K562 (cell line): ENCODE results near the gene B3GALT4. TPM values are rescaled to one million over a fixed set of nuclear protein-coding genes. Genes with fewer than 3 reads are reported as not detected.

ENCODE experiments used
- ATAC-seq: fragments of 200-7000 bp; cut with Tn5 transposase; 3 replicates; pipeline ENCODE4 v1.9.1; 2020; ENCODE audit warnings: moderate library complexity
- BruUV-seq: library from RNA; stranded (reverse); fragments of 400-500 nt; replicated peaks from 2 replicates; lab custom pipeline; 2021; lab: Mats Ljungman, UMichigan
- CTCF ChIA-PET: fragments of 300-600 bp; formaldehyde crosslinking; extraction: SDS; loops from one replicate; lab custom pipeline; 2021; ENCODE audit warnings: low intra/inter-chr PET ratio; lab: Yijun Ruan, JAX
- POLR2A ChIA-PET: fragments of 300-600, 350-650 bp; sonication (Branson Sonifier 250); formaldehyde crosslinking; extraction: SDS; loops from one replicate; lab custom pipeline; 2021; ENCODE audit warnings: antibody characterized with exemption, inconsistent platforms; lab: Yijun Ruan, JAX
- DNase-seq, 4 experiments: peaks; one replicate each; pipeline versions ENCODE4 v3.0.0 to v3.0.0-alpha.2; 2011 to 2018; ENCODE audit warnings: low spot score in 3 of 4, mixed read lengths in 3 of 4; ENCODE audit errors: extremely low read depth in 1 of 4
- FAIRE-seq: peaks from 2 replicates; lab custom pipeline; 2011; peaks lifted over from hg19 to GRCh38; lab: Jason Lieb, UNC
- H2AFZ ChIP-seq: 2 replicates; pipeline ENCODE4 v1.6.0; 2011; ENCODE audit warnings: low read depth, low read length, control low read depth, inconsistent platforms
- H3K27ac ChIP-seq: fragments of 200-600 bp; 3 replicates; pipeline ENCODE4 v1.8.0; 2011; ENCODE audit warnings: low read depth, mild to moderate bottlenecking, control low read depth, inconsistent platforms, low read length, moderate library complexity, mixed read lengths; ENCODE audit errors: extremely low read depth
- H3K27me3 ChIP-seq, 2 experiments: fragments of 300-600 bp in 1 of 2; 2 replicates in 1 of 2; 3 replicates in 1 of 2; pipeline versions ENCODE4 v1.6.0 to v1.8.0; 2011; ENCODE audit warnings: inconsistent platforms in 2 of 2, low read length in 2 of 2, mild to moderate bottlenecking in 1 of 2, mixed read lengths in 1 of 2, moderate library complexity in 1 of 2; ENCODE audit not compliant: control insufficient read depth in 2 of 2, insufficient read depth in 2 of 2
- H3K36me3 ChIP-seq: fragments of 300-600 bp; 3 replicates; pipeline ENCODE4 v1.8.0; 2011; ENCODE audit warnings: mild to moderate bottlenecking, low read length, inconsistent platforms; ENCODE audit not compliant: control insufficient read depth, insufficient read depth
- H3K4me1 ChIP-seq, 2 experiments: fragments of 200-600 bp in 1 of 2; replicated peaks in 1 of 2; 2 replicates in 1 of 2; 3 replicates in 1 of 2; pipeline versions ENCODE4 v1.5.1 to v1.8.0; 2011; ENCODE audit warnings: inconsistent platforms in 2 of 2, low read length in 2 of 2, mild to moderate bottlenecking in 1 of 2, mixed read lengths in 1 of 2, moderate library complexity in 1 of 2; ENCODE audit not compliant: control insufficient read depth in 2 of 2, insufficient read depth in 2 of 2
- H3K4me2 ChIP-seq: 2 replicates; pipeline ENCODE4 v1.6.1; 2011; ENCODE audit warnings: low read length, control low read depth, inconsistent platforms, mixed read lengths; ENCODE audit not compliant: insufficient read depth
- H3K4me3 ChIP-seq: fragments of 200-600 bp; sonication (generic), shearing (Covaris generic); 2 replicates; pipeline ENCODE4 v1.5.1; 2016; ENCODE audit warnings: control low read depth, inconsistent platforms
- H3K79me2 ChIP-seq: fragments of 200-600 bp; 3 replicates; pipeline ENCODE4 v1.8.0; 2011; ENCODE audit warnings: low read length, inconsistent platforms; ENCODE audit not compliant: control insufficient read depth, insufficient read depth
- H3K9ac ChIP-seq, 2 experiments: 2 replicates each; pipeline versions ENCODE4 v1.6.0 to v1.6.1; 2011; ENCODE audit warnings: low read depth in 2 of 2, low read length in 2 of 2, control low read depth in 1 of 2, inconsistent platforms in 1 of 2, mild to moderate bottlenecking in 1 of 2, mixed read lengths in 1 of 2; ENCODE audit not compliant: insufficient read depth in 1 of 2
- H3K9me1 ChIP-seq: one replicate; pipeline ENCODE4 v1.6.0; 2011; ENCODE audit warnings: inconsistent platforms, mild to moderate bottlenecking, low read length, moderate library complexity; ENCODE audit not compliant: control insufficient read depth, insufficient read depth
- H3K9me3 ChIP-seq: replicated peaks from 2 replicates; pipeline ENCODE4 v1.5.1; 2011; ENCODE audit warnings: low read depth, low read length, inconsistent platforms; ENCODE audit not compliant: control insufficient read depth, insufficient read depth
- H4K20me1 ChIP-seq: replicated peaks from 2 replicates; pipeline ENCODE4 v1.6.1; 2011; ENCODE audit warnings: low read length, inconsistent platforms, mixed read lengths; ENCODE audit not compliant: control insufficient read depth, insufficient read depth
- DDX20 ChIP-seq: fragments of 450-650 bp; IDR thresholded peaks from 2 replicates; pipeline ENCODE4 v1.6.1; 2016; ENCODE audit warnings: missing genetic modification characterization, low read depth, mild to moderate bottlenecking, missing compliant biosample characterization, moderate library complexity
- E2F4 ChIP-seq: sonication (generic); formaldehyde crosslinking; IDR thresholded peaks from 2 replicates; pipeline ENCODE4 v1.8.0; 2022; ENCODE audit warnings: mild to moderate bottlenecking, low read depth, missing genetic modification reagents
- GMEB1 ChIP-seq: fragments of 250-450 bp; sonication (Bioruptor Pico); IDR thresholded peaks from 2 replicates; pipeline ENCODE4 v1.4.0; 2020; ENCODE audit warnings: mild to moderate bottlenecking
- HOXB6 ChIP-seq: fragments of 250-450 bp; sonication (Bioruptor Pico); IDR thresholded peaks from 2 replicates; pipeline ENCODE4 v1.5.1; 2022; ENCODE audit warnings: mild to moderate bottlenecking, borderline replicate concordance
- SMARCA5 ChIP-seq: fragments of 450-650 bp; IDR thresholded peaks from 2 replicates; pipeline ENCODE4 v1.6.1; 2016
- SREBF1 ChIP-seq: fragments of 150-350 bp; IDR thresholded peaks from 2 replicates; pipeline ENCODE4 v1.6.1; 2014; ENCODE audit warnings: antibody characterized with exemption, low read depth, low read length, borderline replicate concordance
- TEAD4 ChIP-seq, 2 experiments: sonication (generic) in 1 of 2; formaldehyde crosslinking in 1 of 2; IDR thresholded peaks; 2 replicates each; pipeline versions ENCODE4 v1.6.1 to v1.8.0; 2012 to 2022; ENCODE audit warnings: borderline replicate concordance in 1 of 2, inconsistent platforms in 1 of 2, low read length in 1 of 2, mild to moderate bottlenecking in 1 of 2, missing genetic modification reagents in 1 of 2
- ZNF311 ChIP-seq: fragments of 250-450 bp; sonication (Bioruptor Pico); IDR thresholded peaks from 2 replicates; pipeline ENCODE4 v1.4.0; 2020; ENCODE audit warnings: mild to moderate bottlenecking, moderate library complexity
- ZNF77 ChIP-seq: fragments of 250-450 bp; sonication (Bioruptor Pico); IDR thresholded peaks from 2 replicates; pipeline ENCODE4 v1.5.0; 2020
- WGBS: fragments of 100-300 bp; shearing (Covaris generic); methylation state at CpG from one replicate; pipeline ENCODE4 v1.1.6; 2016; ENCODE audit warnings: low coverage, mixed read lengths; ENCODE audit not compliant: insufficient coverage; ENCODE audit errors: missing lambda C conversion rate; 5-methylcytosine and 5-hydroxymethylcytosine counted together
- in situ Hi-C: fragments of 300-500 bp; cut with MboI; formaldehyde crosslinking; loops from 4 replicates; pipeline ENCODE4 v1.15.0; 2018; ENCODE audit warnings: inconsistent platforms, mixed read lengths
- intact Hi-C: fragments of 100-400 bp; cut with micrococcal nuclease; formaldehyde crosslinking; loops from 2 replicates; pipeline ENCODE4 v1.14.2; 2022
- polyA plus RNA-seq, 8 experiments: library from polyadenylated mRNA; depleted of rRNA in 4 of 8; stranded (reverse) in 5 of 8; unstranded in 3 of 8; fragments of >200 nt; fragmentation: Nextera tagmentation in 2 of 8; fragmentation: Illumina TruSeq in 1 of 8; extraction: Ambion mirVana in 2 of 8; extraction: Trizol in 1 of 8; gene quantifications; 2 replicates each; pipeline versions ENCODE4 v1.2.1 to v1.2.3, GENCODE V29; 2011 to 2014; ENCODE audit warnings: inconsistent platforms in 1 of 8, missing spikeins in 1 of 8
- total RNA-seq, 7 experiments: library from RNA; depleted of rRNA in 6 of 7; stranded (reverse); fragments of >200 nt in 6 of 7; fragmentation: Illumina TruSeq in 2 of 7; extraction: Trizol in 2 of 7; gene quantifications; 2 replicates each; pipeline versions ENCODE4 v1.2.1 to v1.2.3, GENCODE V29; 2011 to 2021; ENCODE audit warnings: low replicate concordance in 1 of 7
- TF ChIP-seq, protein P1 (sequence below): fragments of 250-450 bp; sonication (Bioruptor Pico); IDR thresholded peaks from 2 replicates; pipeline ENCODE4 v1.5.0; 2021; ENCODE audit warnings: mild to moderate bottlenecking, borderline replicate concordance
- TF ChIP-seq, protein P2 (sequence below): fragments of 250-450 bp; sonication (Bioruptor Pico); IDR thresholded peaks from 2 replicates; pipeline ENCODE4 v1.8.0; 2021; ENCODE audit warnings: moderate library complexity, mild to moderate bottlenecking, inconsistent platforms

B3GALT4 gene
- total and polyA plus RNA-seq, 9 of the 15 experiments (the other 6 are each of a cell fraction or from before 2014, with no cell fraction given): 0.11 to 1.3 (median 0.53) TPM; not detected in 1

DNA sequence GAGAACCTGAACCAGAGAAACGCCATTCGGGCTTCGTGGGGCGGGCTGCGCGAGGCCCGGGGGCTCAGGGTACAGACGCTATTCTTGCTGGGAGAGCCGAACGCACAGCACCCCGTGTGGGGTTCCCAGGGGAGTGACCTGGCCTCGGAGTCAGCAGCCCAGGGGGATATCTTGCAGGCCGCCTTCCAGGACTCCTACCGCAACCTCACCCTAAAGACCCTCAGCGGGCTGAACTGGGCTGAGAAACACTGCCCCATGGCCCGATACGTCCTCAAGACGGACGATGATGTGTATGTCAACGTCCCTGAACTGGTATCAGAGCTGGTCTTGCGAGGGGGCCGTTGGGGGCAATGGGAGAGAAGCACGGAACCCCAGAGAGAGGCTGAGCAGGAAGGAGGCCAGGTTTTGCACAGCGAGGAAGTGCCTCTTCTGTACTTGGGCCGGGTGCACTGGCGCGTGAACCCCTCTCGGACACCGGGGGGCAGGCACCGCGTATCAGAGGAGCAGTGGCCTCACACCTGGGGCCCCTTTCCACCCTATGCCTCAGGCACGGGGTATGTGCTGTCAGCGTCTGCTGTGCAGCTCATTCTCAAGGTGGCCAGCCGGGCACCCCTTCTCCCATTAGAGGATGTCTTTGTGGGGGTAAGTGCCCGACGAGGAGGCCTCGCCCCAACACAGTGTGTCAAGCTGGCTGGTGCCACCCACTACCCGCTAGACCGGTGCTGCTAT, 904 bp downstream of the B3GALT4 start:
- DNase-seq (peak; percentile 48 to 53 (median 50)), ATAC-seq (no peak), FAIRE-seq (no peak)
- no peaks in the 10 kb centered on the region for H3K27me3 ChIP-seq
- in situ Hi-C loops (loop anchor here (10.0 kb wide), 1 partner anchor 127 kb away; no protein-coding TSS in a partner anchor), intact Hi-C loops (loop anchor here (2.0 to 10.0 kb wide), 3 partner anchors 133 to 297 kb away; partner anchors contain the start of genes CUTA and PHF1)
- H3K4me2 ChIP-seq: peak overlapping the region; percentile 99
- peaks cover 40% of the 10 kb centered on the region for H4K20me1 ChIP-seq
- peak overlapping the region; percentile 93 for H3K4me3 ChIP-seq
- H3K4me1 ChIP-seq: peaks cover 39 to 40% of the 10 kb centered on the region in 2 experiments
- H3K27ac ChIP-seq: peak overlapping the region; percentile 98; the same call in 2 of the 3 replicates
- peaks cover 91% of the 10 kb centered on the region for H3K36me3 ChIP-seq
- H3K9ac ChIP-seq: peak overlapping the region; percentile 90 to 100; a peak in 3 of 4 replicates
- 72% methylated on average over 37 of the region's 39 CpGs for WGBS
- POLR2A ChIA-PET: interaction anchor here (0.5 to 8.1 kb wide), 25 partner anchors 9 to 599 kb away, joined by 3 to 90 read pairs (median 4); partner anchors contain the start of genes KIFC1, PFDN6, RGL2 and WDR46
- no peaks in the 10 kb centered on the region for H3K9me1 ChIP-seq
- peak overlapping the region; percentile 82 for H2AFZ ChIP-seq
- peaks cover 37% of the 10 kb centered on the region for H3K79me2 ChIP-seq
- CTCF ChIA-PET: interaction anchor here (0.7 to 6.6 kb wide), 3 partner anchors 67 to 148 kb away, joined by 3 to 64 read pairs (median 4); no protein-coding TSS in a partner anchor
- H3K9me3 ChIP-seq: no peaks in the 10 kb centered on the region
- no TSS peak for BruUV-seq
- TF ChIP-seq TEAD4 (IDR thresholded peaks at IDR 0.05; ENCODE audit: low read length): no peak
- TF ChIP-seq TEAD4 (CRISPR knock-in tag; IDR thresholded peaks at IDR 0.05; ENCODE audit: borderline replicate concordance): no peak
- no peak for TF ChIP-seq ZNF311 (CRISPR knock-in tag)
- no peak for TF ChIP-seq SREBF1
- TF ChIP-seq GMEB1: no peak
- no peak for TF ChIP-seq ZNF77
- no peak for TF ChIP-seq HOXB6
- no peak for TF ChIP-seq DDX20 (tag)
- no peak for TF ChIP-seq E2F4 (CRISPR knock-in tag)
- TF ChIP-seq SMARCA5: no peak
- TF ChIP-seq, protein P1, sequence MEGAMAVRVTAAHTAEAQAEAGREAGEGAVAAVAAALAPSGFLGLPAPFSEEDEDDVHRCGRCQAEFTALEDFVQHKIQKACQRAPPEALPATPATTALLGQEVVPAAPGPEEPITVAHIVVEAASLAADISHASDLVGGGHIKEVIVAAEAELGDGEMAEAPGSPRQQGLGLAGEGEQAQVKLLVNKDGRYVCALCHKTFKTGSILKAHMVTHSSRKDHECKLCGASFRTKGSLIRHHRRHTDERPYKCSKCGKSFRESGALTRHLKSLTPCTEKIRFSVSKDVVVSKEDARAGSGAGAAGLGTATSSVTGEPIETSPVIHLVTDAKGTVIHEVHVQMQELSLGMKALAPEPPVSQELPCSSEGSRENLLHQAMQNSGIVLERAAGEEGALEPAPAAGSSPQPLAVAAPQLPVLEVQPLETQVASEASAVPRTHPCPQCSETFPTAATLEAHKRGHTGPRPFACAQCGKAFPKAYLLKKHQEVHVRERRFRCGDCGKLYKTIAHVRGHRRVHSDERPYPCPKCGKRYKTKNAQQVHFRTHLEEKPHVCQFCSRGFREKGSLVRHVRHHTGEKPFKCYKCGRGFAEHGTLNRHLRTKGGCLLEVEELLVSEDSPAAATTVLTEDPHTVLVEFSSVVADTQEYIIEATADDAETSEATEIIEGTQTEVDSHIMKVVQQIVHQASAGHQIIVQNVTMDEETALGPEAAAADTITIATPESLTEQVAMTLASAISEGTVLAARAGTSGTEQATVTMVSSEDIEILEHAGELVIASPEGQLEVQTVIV (CRISPR knock-in tag): no peak
- TF ChIP-seq, protein P2, sequence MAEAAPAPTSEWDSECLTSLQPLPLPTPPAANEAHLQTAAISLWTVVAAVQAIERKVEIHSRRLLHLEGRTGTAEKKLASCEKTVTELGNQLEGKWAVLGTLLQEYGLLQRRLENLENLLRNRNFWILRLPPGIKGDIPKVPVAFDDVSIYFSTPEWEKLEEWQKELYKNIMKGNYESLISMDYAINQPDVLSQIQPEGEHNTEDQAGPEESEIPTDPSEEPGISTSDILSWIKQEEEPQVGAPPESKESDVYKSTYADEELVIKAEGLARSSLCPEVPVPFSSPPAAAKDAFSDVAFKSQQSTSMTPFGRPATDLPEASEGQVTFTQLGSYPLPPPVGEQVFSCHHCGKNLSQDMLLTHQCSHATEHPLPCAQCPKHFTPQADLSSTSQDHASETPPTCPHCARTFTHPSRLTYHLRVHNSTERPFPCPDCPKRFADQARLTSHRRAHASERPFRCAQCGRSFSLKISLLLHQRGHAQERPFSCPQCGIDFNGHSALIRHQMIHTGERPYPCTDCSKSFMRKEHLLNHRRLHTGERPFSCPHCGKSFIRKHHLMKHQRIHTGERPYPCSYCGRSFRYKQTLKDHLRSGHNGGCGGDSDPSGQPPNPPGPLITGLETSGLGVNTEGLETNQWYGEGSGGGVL (CRISPR knock-in tag): no peak
